ENCODE measurements around the gene CPNE9. TPM values are rescaled to one million over a fixed set of nuclear protein-coding genes. Genes with fewer than 3 reads are reported as not detected.

The CPNE9 gene
- total RNA-seq, 5 donors from 2014 or later (not counting 1 experiment from before 2014, with no cell fraction given) = 0.19 to 1.5 (median 0.24) TPM; not detected in 1

DNA sequence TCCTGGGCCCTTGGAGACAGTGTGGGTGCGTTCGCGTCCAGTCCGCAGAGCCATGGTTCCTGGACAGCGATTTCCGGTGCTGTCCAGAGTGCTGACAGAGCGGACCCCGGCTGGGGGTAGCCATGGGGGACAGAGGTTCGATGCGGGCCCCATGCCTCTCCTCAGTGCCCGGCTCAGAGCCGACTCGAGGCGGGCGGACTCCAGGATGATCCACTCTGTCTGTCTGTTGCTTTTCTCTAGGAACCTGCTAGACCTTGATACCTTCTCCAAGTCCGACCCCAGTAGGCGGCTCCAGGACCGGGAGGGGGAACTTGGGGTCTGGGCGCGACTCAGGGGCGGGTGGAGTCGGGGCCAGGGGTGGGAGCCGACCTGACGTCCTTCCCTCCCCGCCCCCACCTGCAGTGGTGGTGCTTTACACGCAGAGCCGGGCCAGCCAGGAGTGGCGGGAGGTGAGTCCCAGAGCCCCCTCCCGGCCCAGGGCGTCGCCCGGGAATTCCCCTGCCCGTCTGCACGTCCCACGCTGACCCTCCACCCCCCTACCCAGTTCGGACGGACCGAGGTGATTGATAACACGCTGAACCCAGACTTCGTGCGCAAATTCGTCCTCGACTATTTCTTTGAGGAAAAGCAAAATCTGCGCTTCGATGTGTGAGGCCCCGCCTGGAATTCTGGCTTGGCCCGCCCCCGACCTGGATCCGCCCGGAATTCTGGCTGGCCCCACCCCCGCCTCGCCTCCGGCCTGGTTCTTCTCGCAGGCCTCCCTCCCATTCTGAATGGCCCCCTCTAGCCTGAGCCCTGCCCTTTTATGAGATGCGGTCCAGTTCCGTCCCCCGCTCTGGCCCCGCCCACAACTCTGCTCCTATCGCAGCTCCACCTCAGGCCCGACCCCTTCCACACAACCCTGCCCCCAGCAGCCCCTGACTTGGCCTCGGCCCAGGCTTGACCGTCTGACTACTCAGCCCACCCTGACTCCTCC, 1.0 kb downstream of the CPNE9 start:
- Mint-ChIP-seq H3K36me3 (peaks cover 35% of the 10 kb centered on the region), H3K9me3 (peaks cover 0 to 4% (median 0%) of the 10 kb centered on the region in 3 donors), H3K27me3 (peaks cover 14 to 29% of the 10 kb centered on the region in 2 donors), H3K27ac (peak overlapping the region in 1 of 2 donors; percentile 27), H3K4me3 (peak overlapping the region; percentile 53 to 63 (median 60)), H3K4me1 (peaks cover 10 to 22% (median 13%) of the 10 kb centered on the region in 3 donors)
- 7% methylated on average over 35 of the region's 62 CpGs for WGBS (ENCODE audit: insufficient coverage)
- H3K4me3 ChIP-seq (ENCODE audit: control insufficient read depth in 1 of 2, extremely low read depth in 1 of 2, low read length in 1 of 2) = peak overlapping the region; percentile 7 to 33
- H3K4me1 ChIP-seq (ENCODE audit: control insufficient read depth in 1 of 2, extremely low read depth in 1 of 2, insufficient read depth in 2 of 2, low read length in 2 of 2) = peaks cover 4 to 17% of the 10 kb centered on the region in 2 experiments
- peak in 6 of 35 experiments; percentile 9 to 20 (median 11) for DNase-seq
- POLR2A ChIA-PET = no interaction called here
- no peak overlapping the region for H3K27ac ChIP-seq (ENCODE audit: low read length)
- peaks cover 4 to 17% of the 10 kb centered on the region in 2 donors for H3K36me3 ChIP-seq (ENCODE audit: control insufficient read depth in 2 of 2, extremely low read depth in 1 of 2, insufficient read depth in 1 of 2, low read length in 1 of 2)
- no peaks in the 10 kb centered on the region for H3K9me3 ChIP-seq
- peak; percentile 22 to 40 (median 32) for ATAC-seq (replicated peaks in 1 of 4)
- CTCF ChIA-PET = no interaction called here
- H3K27me3 ChIP-seq (replicated peaks in 1 of 2; ENCODE audit: control insufficient read depth in 2 of 2, extremely low read depth in 1 of 2, insufficient read depth in 2 of 2, low read length in 1 of 2) = peaks cover 2 to 38% of the 10 kb centered on the region in 2 experiments

DNA sequence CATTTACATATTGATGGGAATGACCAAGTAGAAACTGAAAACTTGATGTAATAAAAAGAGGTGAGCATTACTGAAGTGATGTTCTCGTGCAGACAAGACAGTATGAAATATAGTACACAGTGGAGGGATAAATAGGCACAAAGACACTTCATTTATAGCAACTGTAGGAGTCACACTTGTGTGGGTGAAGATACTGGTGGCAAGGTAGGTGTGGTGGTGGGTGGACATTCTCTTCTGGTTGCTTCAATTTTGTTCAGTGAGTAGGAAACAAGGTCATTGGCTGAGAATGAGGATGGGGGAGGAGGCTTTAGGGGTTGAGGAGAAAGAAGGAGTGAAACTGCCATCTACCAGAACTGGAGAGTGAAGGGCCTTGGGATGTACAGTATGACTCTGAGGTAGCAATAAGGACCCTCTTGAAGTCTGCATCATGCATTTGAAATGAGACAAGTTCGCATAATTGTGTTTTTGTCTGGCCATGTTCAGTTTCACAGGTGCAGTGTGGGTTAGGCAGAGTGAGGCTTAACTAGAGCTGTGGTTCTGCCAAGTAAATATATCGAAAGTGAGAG, 6.6 kb downstream of the CPNE9 start:
- Histone ChIP-seq H3K36me3 (ENCODE audit: control insufficient read depth in 2 of 2, extremely low read depth in 1 of 2, insufficient read depth in 1 of 2, low read length in 1 of 2) (no peaks in the 10 kb centered on the region), H3K27ac (ENCODE audit: low read length) (no peak overlapping the region), H3K4me3 (ENCODE audit: control insufficient read depth in 1 of 2, extremely low read depth in 1 of 2, low read length in 1 of 2) (no peak overlapping the region), H3K9me3 (no peaks in the 10 kb centered on the region), H3K27me3 (replicated peaks in 1 of 2; ENCODE audit: control insufficient read depth in 2 of 2, extremely low read depth in 1 of 2, insufficient read depth in 2 of 2, low read length in 1 of 2) (peaks cover 0 to 19% of the 10 kb centered on the region in 2 experiments), H3K4me1 (ENCODE audit: control insufficient read depth in 1 of 2, extremely low read depth in 1 of 2, insufficient read depth in 2 of 2, low read length in 2 of 2) (no peaks in the 10 kb centered on the region)
- peaks cover 3% of the 10 kb centered on the region for H3K36me3 Mint-ChIP-seq
- H3K27ac Mint-ChIP-seq = no peak overlapping the region
- CTCF ChIA-PET = interaction anchor here in 1 of 2 donors (0.7 kb wide), 1 partner anchor 178 kb away, joined by 3 read pairs; no protein-coding TSS in a partner anchor
- DNase-seq = no peak
- peaks cover 10 to 18% of the 10 kb centered on the region in 2 donors for H3K27me3 Mint-ChIP-seq
- WGBS (ENCODE audit: insufficient coverage) = 63% methylated on average over 2 of the region's 3 CpGs
- POLR2A ChIA-PET = no interaction called here
- no peak overlapping the region for H3K4me3 Mint-ChIP-seq
- peaks cover 0 to 4% (median under 1%) of the 10 kb centered on the region in 3 donors for H3K4me1 Mint-ChIP-seq
- H3K9me3 Mint-ChIP-seq = peaks cover 0 to 4% (median 0%) of the 10 kb centered on the region in 3 donors
- no peak for ATAC-seq (replicated peaks in 1 of 4)

GRCh38 chr3:9712415-9712814, 8.8 kb downstream of the CPNE9 start:
- Mint-ChIP-seq H3K27me3 (peaks cover 0 to 9% of the 10 kb centered on the region in 2 donors), H3K4me1 (peaks cover 2 to 6% (median 2%) of the 10 kb centered on the region in 3 donors), H3K4me3 (no peak overlapping the region), H3K9me3 (no peaks in the 10 kb centered on the region), H3K36me3 (no peaks in the 10 kb centered on the region), H3K27ac (no peak overlapping the region)
- no peak for ATAC-seq (replicated peaks in 1 of 4)
- H3K4me1 ChIP-seq (ENCODE audit: control insufficient read depth in 1 of 2, extremely low read depth in 1 of 2, insufficient read depth in 2 of 2, low read length in 2 of 2) = no peaks in the 10 kb centered on the region
- CTCF ChIA-PET = no interaction called here
- H3K27ac ChIP-seq (ENCODE audit: low read length) = no peak overlapping the region
- no peak for DNase-seq
- H3K36me3 ChIP-seq (ENCODE audit: control insufficient read depth in 2 of 2, extremely low read depth in 1 of 2, insufficient read depth in 1 of 2, low read length in 1 of 2) = no peaks in the 10 kb centered on the region
- H3K27me3 ChIP-seq (replicated peaks in 1 of 2; ENCODE audit: control insufficient read depth in 2 of 2, extremely low read depth in 1 of 2, insufficient read depth in 2 of 2, low read length in 1 of 2) = peaks cover 0 to 7% of the 10 kb centered on the region in 2 experiments
- H3K4me3 ChIP-seq (ENCODE audit: control insufficient read depth in 1 of 2, extremely low read depth in 1 of 2, low read length in 1 of 2) = no peak overlapping the region
- 88% methylated on average over 1 of the region's 2 CpGs for WGBS (ENCODE audit: insufficient coverage)
- no peaks in the 10 kb centered on the region for H3K9me3 ChIP-seq
- POLR2A ChIA-PET = no interaction called here

DNA sequence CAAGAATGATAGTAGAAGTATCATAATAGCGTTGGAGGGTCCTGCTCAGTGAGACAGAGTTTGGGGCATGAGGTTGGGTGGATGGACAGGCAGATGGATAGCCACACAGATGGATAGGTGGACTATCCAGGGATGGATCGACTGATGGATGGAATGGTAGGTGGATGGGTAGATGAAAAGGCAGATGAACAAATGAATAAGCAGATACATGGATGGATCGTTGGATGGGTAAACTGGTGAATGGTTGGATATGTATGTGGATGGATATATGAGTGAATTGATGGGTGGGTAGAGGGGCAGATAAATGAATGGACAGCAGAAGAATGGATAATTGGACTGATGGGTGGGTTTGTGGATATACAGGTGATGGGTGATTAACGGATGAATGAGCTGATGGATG, 9.5 kb downstream of the CPNE9 start:
- DNase-seq (no peak), ATAC-seq (replicated peaks in 1 of 4) (no peak)
- Mint-ChIP-seq H3K9me3 (no peaks in the 10 kb centered on the region), H3K27me3 (peaks cover 0 to 8% of the 10 kb centered on the region in 2 donors), H3K4me1 (peaks cover 8 to 12% (median 9%) of the 10 kb centered on the region in 3 donors), H3K27ac (no peak overlapping the region), H3K36me3 (no peaks in the 10 kb centered on the region), H3K4me3 (no peak overlapping the region)
- H3K4me3 ChIP-seq (ENCODE audit: control insufficient read depth in 1 of 2, extremely low read depth in 1 of 2, low read length in 1 of 2) = no peak overlapping the region
- no peaks in the 10 kb centered on the region for H3K36me3 ChIP-seq (ENCODE audit: control insufficient read depth in 2 of 2, extremely low read depth in 1 of 2, insufficient read depth in 1 of 2, low read length in 1 of 2)
- POLR2A ChIA-PET = no interaction called here
- CTCF ChIA-PET = no interaction called here
- peaks cover 2 to 4% of the 10 kb centered on the region in 2 experiments for H3K4me1 ChIP-seq (ENCODE audit: control insufficient read depth in 1 of 2, extremely low read depth in 1 of 2, insufficient read depth in 2 of 2, low read length in 2 of 2)
- H3K27ac ChIP-seq (ENCODE audit: low read length) = no peak overlapping the region
- WGBS (ENCODE audit: insufficient coverage) = 84% methylated on average over 4 of the region's 4 CpGs
- peaks cover 0 to 7% of the 10 kb centered on the region in 2 experiments for H3K27me3 ChIP-seq (replicated peaks in 1 of 2; ENCODE audit: control insufficient read depth in 2 of 2, extremely low read depth in 1 of 2, insufficient read depth in 2 of 2, low read length in 1 of 2)
- H3K9me3 ChIP-seq = no peaks in the 10 kb centered on the region

DNA sequence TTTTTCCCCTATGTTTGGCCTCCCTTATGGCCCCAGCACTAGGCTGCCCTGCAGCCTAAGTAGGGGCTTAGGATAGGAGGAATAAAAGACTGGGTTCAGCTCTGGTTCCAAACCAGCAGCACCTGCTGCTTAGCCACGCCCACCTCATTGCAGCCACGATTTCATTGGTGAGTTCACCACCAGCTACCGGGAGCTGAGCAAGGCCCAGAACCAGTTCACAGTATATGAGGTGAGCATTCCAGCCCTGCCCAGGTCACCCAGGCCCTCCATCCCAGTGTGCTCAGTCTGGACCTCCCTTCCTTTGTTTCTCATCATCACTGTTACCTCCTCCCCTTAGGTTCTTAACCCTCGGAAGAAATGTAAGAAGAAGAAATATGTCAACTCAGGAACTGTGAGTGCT, 11.5 kb downstream of the CPNE9 start:
- peaks cover 0 to 5% of the 10 kb centered on the region in 2 donors for H3K27me3 Mint-ChIP-seq
- H3K36me3 ChIP-seq (ENCODE audit: control insufficient read depth in 2 of 2, extremely low read depth in 1 of 2, insufficient read depth in 1 of 2, low read length in 1 of 2) = no peaks in the 10 kb centered on the region
- 13% methylated on average over 3 of the region's 4 CpGs for WGBS (ENCODE audit: insufficient coverage)
- no peak overlapping the region for H3K4me3 Mint-ChIP-seq
- no peaks in the 10 kb centered on the region for H3K36me3 Mint-ChIP-seq
- no peak overlapping the region for H3K4me3 ChIP-seq (ENCODE audit: control insufficient read depth in 1 of 2, extremely low read depth in 1 of 2, low read length in 1 of 2)
- H3K27ac ChIP-seq (ENCODE audit: low read length) = no peak overlapping the region
- no peaks in the 10 kb centered on the region for H3K9me3 Mint-ChIP-seq
- peaks cover 12 to 16% (median 14%) of the 10 kb centered on the region in 3 donors for H3K4me1 Mint-ChIP-seq
- peaks cover 2 to 7% of the 10 kb centered on the region in 2 experiments for H3K4me1 ChIP-seq (ENCODE audit: control insufficient read depth in 1 of 2, extremely low read depth in 1 of 2, insufficient read depth in 2 of 2, low read length in 2 of 2)
- no peaks in the 10 kb centered on the region for H3K9me3 ChIP-seq
- no peak for ATAC-seq (replicated peaks in 1 of 4)
- POLR2A ChIA-PET = no interaction called here
- peaks cover 0 to 7% of the 10 kb centered on the region in 2 experiments for H3K27me3 ChIP-seq (replicated peaks in 1 of 2; ENCODE audit: control insufficient read depth in 2 of 2, extremely low read depth in 1 of 2, insufficient read depth in 2 of 2, low read length in 1 of 2)
- H3K27ac Mint-ChIP-seq = no peak overlapping the region
- DNase-seq = no peak
- CTCF ChIA-PET = interaction anchor here in 1 of 2 donors (0.6 kb wide), 1 partner anchor 11 kb away, joined by 3 read pairs; no protein-coding TSS in a partner anchor

GRCh38 chr3:9715764-9716437, 12.3 kb downstream of the CPNE9 start:
- H3K4me3 Mint-ChIP-seq = no peak overlapping the region
- no CpG with 5 or more reads among the region's 6 CpGs for WGBS (ENCODE audit: insufficient coverage)
- H3K36me3 Mint-ChIP-seq = no peaks in the 10 kb centered on the region
- peak; percentile 53 to 82 (median 66) for ATAC-seq (replicated peaks in 1 of 4)
- no peak overlapping the region for H3K27ac Mint-ChIP-seq
- peaks cover 0 to 7% of the 10 kb centered on the region in 2 experiments for H3K27me3 ChIP-seq (replicated peaks in 1 of 2; ENCODE audit: control insufficient read depth in 2 of 2, extremely low read depth in 1 of 2, insufficient read depth in 2 of 2, low read length in 1 of 2)
- peak in 6 of 35 experiments; percentile 19 to 48 (median 30) for DNase-seq
- H3K4me1 Mint-ChIP-seq = peaks cover 12 to 16% (median 14%) of the 10 kb centered on the region in 3 donors
- no peaks in the 10 kb centered on the region for H3K9me3 ChIP-seq
- peaks cover 2 to 7% of the 10 kb centered on the region in 2 experiments for H3K4me1 ChIP-seq (ENCODE audit: control insufficient read depth in 1 of 2, extremely low read depth in 1 of 2, insufficient read depth in 2 of 2, low read length in 2 of 2)
- H3K27me3 Mint-ChIP-seq = peaks cover 0 to 5% of the 10 kb centered on the region in 2 donors
- CTCF ChIA-PET = interaction anchor here (0.5 to 0.6 kb wide), 2 partner anchors 10 to 15 kb away, joined by 3 read pairs; no protein-coding TSS in a partner anchor
- H3K4me3 ChIP-seq (ENCODE audit: control insufficient read depth in 1 of 2, extremely low read depth in 1 of 2, low read length in 1 of 2) = no peak overlapping the region
- POLR2A ChIA-PET = no interaction called here
- no peaks in the 10 kb centered on the region for H3K9me3 Mint-ChIP-seq
- no peaks in the 10 kb centered on the region for H3K36me3 ChIP-seq (ENCODE audit: control insufficient read depth in 2 of 2, extremely low read depth in 1 of 2, insufficient read depth in 1 of 2, low read length in 1 of 2)
- H3K27ac ChIP-seq (ENCODE audit: low read length) = no peak overlapping the region

Data from T-cell (primary cell).